Stimulated activated CD4-positive, alpha-beta T cell treated with anti-CD3 and anti-CD28 coated beads, Interleukin-1b, Interleukin-23, amount 100 ng/mL, for 1 hour (primary cell): ENCODE measurements around the gene NOL4L.

Source experiments
- DNase-seq, 2 donors: peaks; one replicate each; pipeline ENCODE4 v3.0.0-alpha.2; 2020; ENCODE audit warnings: low read depth in 2 of 2

The NOL4L gene

DNA sequence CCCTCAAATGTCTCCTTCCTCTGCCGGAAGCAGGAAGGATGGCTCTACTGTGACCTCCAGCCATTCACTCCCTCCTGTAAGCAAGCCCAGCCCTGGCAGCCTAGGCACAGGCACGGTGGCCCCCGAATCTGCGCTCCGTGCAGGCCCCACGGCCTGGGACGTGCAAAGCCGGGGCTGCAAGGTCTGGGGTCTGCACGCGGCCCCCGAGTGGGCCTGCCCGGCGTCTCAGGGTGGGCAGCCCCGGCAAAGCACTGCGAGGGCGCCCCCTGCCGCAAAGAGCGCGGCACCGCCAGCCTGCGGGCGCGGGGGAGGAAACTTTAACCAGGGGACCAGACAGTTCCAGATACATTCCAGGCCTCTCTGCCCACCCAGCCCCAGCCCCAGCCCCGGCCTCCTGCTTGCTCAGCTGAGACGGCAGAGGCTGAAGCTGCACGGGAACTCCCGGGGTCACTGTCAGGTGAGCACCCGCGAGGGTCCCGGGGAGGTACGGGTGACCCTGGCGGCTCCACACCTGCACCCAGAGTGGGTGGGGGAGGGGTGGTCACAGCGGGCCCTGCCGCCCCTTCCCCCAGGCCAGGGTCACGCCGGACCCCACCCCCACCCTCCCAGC lies 128.2 kb downstream of the NOL4L start:
- no peak for DNase-seq

DNA sequence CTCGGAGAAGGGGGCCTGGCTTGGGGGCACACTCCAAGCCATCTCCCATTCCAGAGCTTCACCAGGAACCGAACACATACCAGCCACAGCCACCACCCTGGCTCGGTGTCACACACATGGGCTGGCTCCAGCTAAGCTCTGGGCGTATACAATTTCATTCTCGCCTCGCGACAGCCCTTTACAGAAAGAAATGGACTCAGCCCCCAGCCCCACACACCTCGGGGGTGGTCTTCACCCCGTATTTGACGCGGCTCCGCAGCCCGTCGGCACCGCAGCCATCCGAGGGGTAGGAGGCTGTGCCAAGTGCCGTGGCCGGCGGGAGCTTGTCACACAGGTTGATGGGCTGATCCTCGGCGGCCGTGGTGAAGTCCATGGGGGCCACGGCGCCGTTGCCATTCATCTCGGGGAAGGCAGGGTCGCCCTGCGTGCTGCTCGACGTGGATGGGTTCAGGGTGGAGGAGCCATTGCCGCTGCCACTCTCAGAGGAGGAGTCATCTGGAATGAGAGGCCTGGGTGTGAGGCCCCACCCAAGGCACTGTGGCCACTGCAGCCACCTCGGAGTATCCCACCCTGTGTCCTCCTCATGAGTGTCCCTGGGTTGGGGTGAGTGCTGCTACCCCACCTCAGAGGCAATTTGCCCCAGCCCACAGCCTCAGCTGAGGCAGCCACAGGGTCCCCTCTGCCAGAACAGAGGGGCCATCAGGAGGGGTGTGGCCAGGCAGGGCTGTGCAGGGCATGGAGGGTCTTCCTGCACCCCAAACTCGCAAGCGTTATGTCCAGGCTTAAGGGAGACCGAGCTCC lies 129.0 kb downstream of the NOL4L start:
- DNase-seq, result no peak

DNA sequence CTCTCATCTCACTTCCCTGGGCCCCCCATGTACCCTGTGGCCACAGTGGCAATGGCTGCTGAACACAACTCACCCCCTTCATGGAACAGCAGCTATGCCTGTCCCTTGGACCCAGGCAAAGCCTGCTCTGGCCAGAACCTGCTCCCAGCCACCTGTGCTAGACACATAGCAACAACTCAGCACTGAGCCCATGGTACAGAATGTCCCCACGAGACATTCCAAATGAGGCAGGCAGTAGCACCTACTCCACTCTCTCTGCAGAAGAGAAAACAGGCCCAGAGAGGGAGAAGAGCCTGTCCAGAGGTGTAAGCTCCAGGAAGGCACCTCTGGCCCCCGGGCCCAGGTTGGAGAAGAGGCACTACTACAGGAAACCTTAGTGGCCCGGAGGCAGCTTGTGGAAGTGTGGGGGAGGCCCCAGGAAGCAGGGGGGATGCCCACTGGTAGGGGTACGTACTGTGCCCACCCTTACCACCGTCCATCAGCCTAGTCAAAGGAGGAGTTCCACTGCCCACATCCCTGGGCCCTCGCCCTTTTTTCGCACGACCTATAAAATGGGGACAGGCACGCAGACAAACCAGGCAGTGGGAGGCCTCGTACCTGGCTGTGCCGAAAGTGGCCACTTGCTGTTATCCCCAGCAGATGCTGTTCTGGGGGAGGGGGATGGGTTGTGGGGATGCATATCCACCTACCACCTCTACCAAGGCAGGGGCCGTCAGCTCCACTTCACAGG lies 129.8 kb downstream of the NOL4L start:
- no peak for DNase-seq

DNA sequence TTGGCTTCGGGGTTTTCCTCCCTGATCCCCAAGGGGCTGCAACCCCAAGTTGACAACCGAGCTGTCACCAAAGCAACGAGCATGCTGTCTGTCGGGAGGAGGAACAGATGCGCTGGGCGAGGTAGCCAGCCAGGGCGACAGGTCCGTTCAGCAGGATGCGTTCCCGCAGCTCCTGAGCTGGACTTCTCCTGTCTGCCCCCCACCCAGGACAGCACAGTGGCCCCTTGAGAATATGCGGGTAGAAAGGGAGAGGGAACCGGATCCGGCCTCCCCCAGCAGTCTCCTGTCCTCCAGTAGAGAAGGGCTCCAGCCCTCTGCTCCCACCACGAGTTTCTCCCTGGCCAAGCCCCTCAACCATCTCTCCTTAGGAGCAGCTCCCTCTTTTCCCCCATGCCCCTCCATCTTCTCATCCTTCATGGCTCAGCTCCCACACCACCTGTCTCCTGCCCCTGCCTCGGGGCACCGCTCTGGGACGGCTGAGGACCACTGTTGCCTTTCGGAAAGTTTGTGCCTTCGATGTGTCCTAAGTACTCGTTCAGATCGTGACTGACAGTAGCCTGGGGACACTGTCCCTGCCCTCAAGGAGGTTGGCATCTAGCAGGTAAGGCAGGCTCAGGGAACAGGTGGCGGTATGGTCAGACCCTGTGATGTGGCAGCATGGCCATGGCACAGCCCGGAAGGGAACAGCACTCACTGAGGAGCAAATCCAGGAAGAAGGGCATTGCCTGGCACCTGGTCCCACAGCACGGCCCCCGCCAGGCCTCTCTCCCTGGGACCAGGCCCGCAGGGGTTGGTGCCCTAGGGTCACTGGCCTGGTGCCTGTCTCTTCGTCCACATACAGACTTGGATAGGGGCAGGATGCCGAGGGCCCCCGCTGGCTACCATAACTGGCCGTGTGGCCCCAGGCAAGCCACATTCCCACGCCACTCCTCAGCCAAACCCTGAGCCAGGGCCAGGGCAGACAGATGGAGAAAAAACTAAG lies 130.7 kb downstream of the NOL4L start:
- no peak for DNase-seq

DNA sequence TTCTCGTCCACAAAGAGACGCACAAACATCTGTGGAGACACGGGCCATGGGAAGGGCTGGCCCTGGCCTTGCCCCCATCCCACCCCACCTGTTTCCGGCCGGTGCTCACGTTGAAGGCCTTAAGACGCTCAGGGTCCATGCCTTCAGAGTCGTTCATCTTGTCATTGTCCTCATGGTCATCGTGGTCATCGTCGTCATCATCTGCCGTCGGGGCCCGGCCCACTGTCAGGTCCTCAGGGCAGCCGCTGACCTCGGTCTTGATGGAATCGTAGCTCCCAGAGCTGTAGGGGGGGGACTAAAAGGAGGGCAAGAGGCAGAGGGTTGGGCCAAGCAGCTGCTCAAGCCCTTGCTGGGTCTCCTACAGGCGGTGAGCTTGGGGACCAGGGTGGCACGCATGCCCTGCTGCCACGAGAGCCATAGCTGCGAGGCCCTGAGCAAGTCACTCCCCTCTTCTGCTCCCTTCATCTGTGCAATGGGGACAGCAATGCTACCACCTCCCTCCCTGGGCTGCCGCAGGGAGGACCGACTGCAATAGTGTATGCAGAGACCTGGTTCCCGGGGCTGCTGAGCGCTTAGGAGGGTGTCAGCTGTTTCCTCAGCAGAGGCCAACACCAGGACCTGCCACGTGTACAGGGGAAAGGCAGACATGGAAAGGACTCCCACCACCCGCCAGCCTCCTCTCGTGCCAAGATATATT lies 131.5 kb downstream of the NOL4L start:
- no peak for DNase-seq

DNA sequence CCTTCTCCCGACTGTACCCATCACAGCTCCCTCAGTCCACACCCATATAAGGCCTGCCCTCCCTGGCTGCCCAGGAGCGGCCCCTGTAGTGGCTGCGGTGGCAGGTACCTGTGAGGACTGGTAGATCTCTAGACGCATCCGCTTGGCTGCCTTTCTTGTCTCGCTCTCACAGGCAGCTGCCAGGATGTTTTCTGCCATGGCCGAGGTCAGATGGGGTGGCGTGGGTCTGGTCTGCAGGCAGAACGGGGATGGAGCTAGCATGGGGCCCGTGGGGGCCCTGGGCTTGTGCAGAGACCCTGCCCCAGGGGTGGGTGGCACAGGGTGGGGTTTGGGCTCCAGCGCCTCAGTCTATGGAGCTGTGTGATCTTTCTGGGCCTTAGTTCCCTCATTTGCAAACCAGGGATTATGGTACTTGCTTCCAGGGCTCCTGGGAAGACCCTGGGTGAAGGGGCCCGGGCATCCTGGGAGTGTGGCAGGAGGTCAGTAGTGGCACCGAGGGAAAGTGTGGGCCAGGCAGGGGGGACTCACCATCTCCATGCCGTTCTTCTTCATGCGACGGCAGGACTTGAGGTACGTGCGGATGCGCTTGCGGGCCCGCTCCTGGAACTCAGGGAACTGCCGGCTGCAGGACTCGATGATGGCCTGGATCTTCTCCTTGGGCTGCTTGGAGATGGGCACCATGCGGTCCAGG lies 132.2 kb downstream of the NOL4L start:
- no peak for DNase-seq

DNA sequence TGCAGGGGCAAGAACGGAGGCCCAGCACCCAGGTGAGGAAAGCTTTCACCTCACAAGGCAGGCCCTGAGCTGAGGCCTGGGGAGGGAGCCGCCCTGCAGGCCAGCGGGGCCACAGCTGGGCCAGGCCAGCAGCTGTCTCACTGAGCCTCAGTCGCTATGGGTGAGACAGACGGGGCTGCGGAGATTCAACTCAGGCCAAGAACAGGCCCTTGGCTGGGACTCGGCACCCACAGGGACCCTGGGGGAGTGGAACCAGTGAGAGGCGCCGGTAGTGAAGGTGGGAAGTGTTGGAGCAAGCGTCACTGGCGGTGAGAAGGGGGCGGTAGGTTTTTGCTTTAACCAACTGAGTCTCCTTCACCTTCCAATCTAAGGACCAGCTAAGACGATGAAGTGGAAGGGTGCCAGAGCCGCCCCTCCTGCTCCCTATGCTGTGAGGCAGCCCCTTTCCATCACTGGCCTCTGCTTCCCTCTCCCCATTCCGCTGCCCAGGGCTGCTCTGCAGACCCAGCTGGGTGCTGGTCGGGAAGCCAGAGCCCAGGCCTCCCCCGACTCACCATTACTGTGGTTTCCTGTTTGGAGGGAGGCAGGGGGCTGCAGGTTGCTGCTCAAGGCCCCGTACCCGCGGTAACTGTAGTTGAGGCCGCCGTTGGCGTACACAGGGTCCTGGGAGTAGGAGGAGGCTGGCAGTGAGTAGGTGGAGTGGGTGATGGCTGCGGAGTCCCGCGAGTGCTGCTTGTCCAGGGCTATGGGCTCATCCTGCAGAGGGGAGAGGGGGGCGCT lies 133.3 kb downstream of the NOL4L start:
- DNase-seq, result no peak

DNA sequence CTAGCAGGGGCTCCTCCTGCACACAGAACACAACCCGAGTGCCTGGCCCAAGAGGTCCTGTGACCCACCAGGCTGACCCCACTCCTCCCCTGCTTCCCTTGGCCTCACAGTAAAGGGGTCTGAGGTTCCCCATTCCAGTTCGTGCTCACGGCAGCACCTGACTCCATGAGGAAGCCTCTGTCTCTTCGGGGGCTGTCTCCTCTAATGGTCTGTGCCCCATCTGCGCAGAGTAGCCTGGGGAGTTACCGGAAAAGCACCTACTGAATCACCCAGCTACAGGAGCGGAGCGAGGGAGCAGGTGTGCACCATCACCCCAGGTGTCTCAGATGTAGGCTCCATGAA lies 133.8 kb downstream of the NOL4L start:
- no peak for DNase-seq

DNA sequence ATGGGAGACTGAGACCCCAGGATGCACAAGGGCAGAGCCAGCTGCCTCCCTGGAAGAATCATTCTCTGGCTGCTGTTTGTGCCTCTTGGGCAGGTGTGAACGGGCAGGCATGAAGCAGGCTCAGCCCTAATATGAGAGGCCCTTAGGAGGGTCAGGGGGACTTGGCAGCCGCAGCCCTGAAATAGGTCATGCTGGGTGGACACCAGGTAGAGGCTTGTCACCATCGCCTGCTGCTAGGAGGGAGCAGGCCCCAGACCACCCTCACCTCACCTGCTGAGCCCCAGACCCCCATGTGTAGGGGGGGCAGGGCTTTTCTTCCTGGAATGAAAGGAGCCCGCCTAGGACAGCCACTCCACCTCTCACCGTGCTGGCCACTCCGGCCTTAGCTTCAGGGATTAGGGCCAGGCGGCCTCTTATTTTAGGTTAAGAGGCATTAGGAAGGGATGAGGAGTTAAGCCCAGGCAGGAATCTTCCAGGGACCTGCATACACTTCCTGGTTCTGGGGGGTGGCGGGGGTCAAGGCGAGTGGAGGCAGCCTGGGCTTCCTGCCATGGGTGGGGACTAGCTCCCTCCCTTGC lies 134.6 kb downstream of the NOL4L start:
- no peak for DNase-seq

DNA sequence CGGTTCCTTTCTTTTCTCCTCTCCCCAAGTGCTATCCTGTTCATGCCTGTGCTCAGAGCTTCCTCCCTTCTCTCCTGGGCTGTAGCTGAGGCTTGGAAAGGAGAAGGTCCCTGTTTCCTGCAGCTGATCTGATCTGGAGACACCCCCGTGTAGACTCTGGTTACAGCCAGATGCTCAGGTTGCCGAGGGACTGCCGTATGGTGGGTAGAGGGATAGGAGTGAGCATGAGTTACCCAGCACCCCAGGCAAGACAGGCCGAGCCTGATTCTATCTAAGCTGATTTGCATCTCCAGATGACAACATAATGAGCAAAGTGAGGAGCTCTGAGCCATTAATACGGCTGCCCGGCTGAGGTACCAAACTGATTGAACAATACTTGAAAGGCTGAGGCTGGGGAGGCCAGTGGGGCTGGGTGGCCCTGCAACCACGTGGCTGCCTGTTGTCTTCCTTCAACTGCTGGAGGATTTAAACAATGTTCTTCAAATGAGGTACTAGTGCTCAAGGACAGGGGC lies 135.2 kb downstream of the NOL4L start:
- DNase-seq, result no peak

DNA sequence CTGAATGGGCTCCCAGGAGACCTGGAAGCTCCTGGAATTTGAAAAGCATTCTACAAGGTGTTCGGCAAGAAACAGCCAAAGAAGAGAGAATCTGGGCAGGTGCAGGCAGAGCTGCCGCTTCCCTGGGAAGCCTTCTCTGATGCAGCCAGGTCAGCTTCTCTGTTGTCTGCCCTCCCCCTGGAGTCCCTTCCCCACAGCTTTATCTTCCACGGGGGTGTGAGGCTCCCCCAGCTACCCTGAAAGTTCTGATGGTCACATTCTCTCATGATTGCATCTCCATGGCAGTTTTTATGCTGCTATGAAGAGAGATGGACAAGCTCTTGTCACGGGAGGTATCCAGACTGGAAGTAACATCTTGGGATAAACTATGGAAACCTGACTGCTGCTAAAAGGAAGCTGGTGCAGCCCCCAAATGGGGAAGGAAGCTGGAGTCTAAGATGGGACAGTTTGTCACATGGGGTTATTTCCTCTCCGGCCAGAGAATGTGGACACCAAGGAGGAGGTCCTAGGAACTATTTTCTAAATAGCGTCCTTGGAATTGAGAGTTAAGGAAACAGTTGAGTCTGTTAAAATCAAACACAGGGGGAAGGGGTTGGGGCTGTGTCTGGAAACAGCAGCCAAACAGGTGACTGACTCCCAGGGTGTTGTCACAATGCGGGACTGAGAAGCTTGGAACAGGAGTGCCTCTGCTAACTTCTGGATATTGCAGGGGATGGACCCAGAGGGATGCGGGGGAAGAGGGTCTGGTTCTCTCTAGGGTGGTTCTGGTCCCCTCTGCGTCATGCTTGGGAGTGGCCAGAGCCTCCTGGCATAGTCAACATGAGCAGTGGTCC lies 135.9 kb downstream of the NOL4L start:
- DNase-seq, result no peak

DNA sequence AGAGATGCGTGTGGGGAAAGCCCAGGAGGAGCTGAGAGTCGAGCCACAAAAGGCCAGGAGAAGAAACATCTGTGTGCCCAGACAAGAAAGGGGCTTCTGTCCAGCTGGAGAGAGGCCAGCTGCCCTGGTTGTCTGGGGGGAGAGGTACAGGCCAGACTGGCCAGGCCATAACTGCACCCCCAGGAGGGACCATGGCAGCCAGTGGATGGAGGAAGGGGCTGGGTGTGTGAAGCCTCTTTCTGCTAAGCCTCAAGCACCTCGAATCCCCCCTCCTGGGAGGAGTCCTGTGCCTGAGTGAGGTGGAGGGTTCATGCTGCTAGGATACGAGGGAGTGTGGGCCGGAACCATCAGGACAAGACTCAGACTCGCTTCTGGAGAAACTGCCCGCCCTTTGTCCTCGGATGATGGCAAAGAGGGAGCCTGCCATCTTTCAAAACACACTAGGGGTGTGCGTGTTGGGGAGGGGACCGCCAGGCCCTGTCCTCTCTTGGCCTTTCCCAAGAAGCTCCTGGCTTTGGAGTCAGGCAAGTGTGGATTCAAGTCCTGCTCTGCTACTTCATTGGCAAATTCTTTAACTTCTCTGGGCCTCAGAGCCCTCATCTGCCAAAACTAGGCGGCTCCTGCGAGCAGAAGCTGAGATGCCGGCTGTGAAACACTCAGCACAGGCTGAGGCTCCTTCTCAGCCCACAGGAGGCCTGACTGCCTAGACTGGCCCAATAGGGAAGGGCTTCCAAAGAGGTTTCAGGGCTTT lies 136.7 kb downstream of the NOL4L start:
- DNase-seq, result no peak

DNA sequence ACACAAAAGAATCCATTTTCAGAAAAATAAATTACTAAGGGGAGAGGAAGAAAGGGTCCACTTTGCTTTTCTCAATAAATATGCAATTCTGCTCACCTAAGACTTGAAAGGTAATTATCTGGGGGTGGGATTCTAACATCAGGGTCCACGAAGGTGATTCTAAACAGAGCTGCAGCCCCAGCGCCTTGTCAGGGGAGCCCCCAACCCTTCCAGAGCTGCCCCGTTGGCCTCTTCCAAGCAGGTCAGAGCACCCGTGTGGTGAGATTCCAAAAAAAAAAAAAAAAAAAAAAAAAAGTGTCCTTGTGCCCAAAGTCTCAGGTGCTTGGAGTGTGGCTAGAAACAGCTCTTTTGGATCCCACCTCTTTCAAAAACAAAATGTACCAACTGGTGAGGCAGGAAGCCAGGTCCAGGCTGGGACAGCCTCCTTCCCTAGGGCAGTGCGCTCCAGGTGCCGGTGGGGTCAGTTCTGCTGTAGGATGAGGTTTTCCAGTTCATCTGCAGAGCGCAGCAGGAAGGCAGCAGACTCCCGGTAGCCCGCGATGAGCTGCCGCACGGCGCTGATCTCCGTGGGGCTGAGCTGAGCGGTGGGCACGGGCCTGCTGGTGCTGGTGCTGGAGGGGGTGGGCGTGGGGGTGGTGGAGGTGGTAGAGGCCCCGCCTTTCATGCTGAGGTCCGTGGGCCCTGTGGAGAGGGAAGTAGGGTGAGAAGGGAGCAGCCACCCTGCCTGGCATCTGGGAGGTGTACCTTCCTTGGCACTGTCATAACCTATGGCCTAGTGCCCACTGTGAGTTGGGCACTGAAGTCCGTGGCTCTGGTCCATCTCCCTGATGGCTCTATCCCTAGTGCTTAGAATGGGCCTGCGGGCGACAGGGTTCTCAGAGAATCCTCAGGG lies 137.8 kb downstream of the NOL4L start:
- no peak for DNase-seq

DNA sequence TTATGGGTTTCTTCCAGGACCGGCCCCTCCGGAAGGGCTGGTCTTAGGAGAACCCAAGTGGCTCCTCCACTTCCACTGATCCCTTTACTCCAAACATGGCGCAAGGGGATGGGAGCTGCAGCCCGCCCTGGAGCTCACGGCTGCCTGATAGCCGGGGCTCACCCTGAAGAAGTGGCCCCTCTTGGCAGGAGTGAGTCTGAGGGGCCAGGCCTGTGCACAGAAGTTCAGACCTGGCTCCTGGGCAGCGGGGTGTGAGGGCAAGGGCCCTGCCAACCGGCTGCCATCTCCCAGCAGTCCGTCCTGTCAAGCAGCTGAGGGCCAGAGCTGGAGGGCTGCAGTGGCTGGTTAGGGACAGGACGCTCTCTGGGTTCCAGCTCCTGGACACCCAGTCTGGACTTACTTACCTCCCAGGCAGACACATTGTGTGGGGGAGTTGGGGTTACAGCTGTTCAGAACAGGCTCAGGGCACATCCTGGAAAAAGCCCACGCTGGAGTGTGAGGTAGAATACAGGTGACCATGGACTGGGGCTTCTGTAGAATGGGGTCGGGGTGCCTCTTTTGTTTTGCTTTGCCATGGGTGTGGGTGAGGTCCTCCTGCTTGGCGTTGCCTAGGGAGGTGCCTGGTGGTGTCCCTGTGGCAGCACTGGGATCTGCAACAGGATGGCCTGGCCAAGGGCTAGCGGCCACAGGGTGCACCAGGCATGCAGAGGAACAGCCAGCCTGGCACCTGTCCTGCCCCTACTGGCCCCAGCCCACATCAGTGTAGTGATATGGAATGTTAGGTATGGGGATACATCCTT lies 138.6 kb downstream of the NOL4L start:
- DNase-seq, result no peak

DNA sequence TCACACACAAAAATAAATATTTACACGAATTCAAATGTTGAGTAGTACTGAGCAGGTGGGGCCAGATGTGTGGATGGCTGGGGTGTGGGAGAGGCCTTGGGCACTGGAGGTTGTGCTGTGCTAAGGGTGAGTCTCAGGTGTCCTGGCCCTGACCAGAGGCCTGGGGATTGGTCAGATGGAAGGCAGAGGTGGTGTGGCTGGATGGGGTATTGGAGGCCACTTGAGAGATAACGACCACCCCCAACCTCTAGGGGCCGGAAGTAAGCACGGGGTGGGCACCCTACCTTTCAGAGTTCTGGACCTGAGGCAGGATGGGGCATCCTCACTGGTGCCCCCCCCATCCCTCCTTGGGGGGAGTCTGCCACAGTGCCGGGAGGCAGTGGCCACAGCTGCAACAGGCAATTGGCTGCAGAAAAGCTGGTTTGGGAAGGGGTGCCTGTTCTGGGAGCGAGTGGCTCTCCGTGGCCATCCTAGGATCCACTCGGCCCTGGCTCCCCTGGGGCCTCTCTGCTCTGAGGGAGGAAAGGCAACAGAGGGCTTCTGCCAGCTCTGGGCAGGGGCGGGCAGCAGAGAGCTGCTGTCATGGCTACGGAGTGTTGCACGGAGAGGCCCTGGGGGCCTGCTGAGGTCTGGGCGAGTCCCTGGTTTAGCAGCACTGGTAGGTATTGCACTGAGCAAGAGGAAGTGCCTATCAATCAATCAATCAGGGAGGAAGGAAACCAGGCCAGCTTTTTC lies 139.4 kb downstream of the NOL4L start:
- no peak for DNase-seq
